GM21529 (cell line): ENCODE results near the gene LRMDA.

Experiments used
- ATAC-seq: cut with Tn5 transposase; IDR thresholded peaks from one replicate; pipeline ENCODE4 v1.9.1; 2021; ENCODE audit not compliant: unreplicated experiment

The LRMDA gene

DNA sequence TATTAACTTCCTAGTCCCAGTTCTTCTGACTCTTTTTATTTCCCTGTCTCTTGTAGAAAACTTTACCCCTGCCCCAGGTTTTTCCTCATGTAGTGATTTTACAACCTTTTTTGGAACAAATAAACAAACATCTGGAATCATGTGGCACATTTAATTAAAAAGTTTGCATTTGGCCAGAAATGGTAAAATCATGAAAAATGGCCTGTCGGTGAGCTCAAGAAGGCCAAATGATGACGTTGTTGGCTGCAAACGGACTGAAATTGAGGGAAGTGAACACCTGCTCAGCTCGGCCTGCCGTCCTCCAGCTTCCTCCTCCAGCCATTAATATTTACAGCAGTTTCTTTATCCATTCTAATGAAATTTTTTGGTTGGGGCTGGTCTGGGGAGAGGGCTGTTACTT is 902.8 kb downstream of the LRMDA start:
- no peak for ATAC-seq

DNA sequence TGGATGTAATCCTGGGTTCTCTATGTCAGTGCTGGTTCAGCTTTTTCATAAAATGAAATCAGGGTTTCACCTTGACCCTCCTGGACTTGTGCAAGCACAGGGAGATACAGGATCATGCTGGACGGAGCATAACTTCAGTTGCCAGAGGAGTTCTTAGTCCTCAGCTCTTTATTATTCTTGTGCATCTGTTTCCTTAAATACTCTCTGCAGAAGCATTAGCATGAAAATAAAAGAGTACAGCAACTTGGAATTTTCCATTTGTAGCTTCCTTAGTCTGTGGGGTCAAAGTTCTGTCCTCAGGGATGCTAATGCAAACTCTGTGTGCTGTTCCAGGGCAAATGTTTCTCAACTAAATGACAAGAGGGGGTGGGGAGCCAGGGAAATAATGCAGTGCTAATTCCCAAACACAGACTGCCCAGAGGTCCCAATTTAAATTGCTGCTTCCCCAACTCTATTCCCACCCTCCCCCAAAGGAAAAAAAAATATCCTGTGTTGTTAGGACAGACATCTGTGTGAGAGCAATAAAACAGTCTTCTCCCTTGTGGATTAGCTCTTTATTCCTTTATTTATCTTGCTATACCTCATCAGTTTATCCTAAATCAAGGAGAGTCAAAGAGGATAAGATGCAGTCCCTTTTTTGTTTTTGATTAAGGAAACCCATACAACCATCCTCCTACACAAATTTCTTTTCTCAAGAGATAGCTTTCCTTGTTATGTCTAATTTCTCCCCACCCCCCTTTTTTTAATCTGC is 905.0 kb downstream of the LRMDA start:
- no peak for ATAC-seq

DNA sequence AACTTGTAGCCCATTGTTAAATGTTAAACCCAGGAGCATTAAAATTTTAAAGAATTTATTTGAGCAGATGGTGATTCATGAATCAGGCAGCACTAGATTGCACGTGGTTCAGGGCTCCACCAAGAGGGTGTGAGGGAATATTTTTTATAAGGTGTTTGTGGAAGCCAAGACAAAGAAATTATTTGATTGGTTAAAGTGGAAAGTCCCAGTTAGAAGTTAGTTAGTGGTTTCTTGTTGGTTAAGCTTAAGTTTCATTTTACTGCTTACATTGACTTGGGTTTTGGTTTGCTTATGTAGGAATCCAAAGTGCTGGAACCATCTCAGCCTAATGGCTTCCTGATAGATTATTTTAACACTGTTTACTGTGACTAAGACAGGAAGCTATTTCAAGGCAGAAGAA is 906.2 kb downstream of the LRMDA start:
- no peak for ATAC-seq

DNA sequence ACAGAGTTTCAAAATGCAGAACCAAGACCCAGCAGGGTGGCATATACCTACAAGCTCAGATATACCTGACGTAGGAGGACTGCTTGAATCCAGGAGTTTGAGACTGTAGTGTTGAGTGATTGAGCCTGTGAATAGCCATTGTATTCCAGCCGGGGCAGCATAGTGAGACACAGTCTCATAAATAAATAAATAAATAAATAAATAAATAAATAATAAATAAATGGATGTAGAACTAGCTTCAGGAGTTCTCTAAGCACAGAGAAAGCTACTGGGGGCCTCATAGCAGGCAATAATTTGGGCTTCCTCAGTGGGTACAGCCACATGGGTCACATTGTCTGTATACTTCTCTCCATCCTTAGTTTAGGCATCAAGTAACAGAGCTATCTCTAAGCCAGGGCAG is 906.8 kb downstream of the LRMDA start:
- no peak for ATAC-seq

DNA sequence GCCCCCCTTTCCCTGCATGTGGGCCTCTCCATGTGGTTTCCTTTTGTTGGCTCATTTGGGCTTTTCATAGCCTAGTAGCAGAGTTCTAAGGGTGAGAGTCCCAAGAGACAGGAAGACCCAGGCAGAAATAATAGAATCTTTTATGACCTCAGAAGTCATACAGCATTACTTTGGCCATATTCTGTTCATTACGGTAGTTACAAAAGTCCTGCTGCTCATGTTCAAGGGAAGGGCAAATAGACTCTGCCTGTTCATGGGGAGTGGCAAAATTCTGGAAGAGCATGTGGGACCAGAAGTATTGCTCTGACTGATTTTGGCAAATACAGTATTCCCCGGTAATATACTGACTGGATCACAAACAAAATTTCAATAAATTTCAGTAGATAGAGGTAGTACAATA is 910.3 kb downstream of the LRMDA start:
- no peak for ATAC-seq

DNA sequence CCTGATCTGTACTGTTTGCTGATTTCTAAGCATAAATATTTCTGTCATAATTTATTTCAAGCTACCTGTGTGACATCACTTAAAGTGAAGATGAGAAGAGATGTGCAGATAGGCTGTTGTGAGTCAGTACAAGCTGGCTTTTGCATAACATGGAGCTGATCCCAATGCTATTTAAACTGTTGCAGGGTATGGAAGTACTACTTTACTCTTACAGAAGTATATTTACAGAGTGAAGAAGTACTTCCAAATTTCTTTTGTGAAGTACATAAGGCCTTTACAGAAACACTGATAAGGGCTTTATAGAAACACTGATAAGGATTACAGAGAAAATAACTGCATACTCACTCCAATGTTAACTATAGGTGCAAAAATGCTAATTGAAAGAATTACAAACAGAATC is 911.6 kb downstream of the LRMDA start:
- no peak for ATAC-seq

DNA sequence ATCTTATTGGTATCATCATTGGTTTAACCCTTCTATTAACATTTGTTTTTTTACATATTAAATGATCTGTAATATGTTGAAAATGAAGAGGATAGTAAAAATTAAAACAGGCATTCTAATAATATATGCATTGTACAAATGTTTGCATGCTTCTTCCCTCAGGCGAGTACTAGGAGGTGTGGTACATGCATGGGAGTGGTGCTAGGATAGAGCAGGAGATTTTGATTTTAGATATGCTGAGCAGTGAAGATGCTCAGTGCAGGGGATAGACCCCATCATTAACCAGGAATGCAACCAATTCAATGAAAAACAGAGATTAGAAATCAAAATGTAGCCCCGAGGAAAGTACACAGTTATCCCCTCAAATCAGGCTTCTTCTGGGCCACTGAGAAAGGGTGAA is 916.4 kb downstream of the LRMDA start:
- ATAC-seq: no peak

DNA sequence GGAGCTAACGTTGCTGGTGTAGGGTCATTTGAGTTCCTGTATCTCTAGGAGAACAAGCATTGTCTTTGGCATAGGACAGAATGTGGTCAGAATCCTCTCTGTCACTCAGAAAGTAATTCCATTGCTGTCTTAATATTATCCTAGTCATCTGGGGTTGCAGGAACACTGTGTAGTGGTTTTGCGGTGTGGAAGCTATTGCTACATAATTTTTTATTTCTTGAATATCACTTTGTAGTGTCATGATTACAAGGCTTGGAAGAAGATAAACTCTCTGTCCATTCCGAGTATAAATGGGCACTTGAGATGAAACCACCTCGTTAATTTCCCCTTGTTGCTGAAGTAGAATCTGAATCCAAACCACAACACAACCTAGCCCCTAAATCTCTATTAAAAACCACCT is 919.2 kb downstream of the LRMDA start:
- ATAC-seq: no peak

DNA sequence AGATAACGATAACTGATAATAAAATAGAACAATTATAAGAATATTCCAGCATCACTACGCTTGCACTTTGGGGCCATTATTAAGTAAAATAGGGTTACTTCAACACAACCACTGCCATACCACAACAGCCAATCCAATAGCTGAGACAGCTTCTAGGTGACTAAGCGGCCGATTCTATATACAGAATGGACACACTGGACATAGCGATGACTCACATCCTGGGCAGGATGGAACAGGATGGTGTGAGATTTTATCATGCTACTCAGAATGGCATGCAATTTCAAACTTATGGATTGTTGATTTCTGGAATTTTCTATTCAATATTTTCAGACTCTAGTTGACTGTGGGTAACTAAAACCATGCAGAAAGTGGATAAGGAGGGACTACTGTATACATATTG is 920.9 kb downstream of the LRMDA start:
- no peak for ATAC-seq

DNA sequence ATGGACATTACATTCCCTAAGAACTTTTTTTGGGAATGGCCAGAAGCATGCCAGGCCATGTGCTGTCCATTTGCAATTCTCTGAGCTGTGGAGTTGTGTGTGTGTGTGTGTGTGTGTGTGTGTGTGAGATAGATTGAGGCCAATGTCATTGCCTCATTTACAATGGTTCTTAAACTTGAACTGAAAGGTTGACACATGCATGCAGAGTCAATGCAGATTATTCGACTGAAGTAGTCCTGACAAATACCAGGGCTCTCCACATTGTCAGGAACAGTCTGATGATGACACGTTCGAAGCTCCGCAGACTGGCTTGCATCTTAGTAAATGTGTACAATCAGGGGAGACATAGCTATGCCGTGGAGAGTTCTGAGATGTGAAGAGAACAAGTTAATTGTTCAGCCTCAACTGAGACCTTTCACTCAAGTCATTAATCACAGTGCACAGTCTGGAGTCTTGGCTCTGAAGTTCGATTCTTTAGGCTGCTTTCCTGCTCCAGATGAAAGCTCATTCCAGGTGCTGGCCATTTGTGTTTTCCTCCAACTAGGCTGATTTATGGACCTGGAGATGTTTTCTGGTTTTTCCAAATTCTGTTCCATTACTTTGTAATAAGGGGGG is 921.9 kb downstream of the LRMDA start:
- no peak for ATAC-seq

DNA sequence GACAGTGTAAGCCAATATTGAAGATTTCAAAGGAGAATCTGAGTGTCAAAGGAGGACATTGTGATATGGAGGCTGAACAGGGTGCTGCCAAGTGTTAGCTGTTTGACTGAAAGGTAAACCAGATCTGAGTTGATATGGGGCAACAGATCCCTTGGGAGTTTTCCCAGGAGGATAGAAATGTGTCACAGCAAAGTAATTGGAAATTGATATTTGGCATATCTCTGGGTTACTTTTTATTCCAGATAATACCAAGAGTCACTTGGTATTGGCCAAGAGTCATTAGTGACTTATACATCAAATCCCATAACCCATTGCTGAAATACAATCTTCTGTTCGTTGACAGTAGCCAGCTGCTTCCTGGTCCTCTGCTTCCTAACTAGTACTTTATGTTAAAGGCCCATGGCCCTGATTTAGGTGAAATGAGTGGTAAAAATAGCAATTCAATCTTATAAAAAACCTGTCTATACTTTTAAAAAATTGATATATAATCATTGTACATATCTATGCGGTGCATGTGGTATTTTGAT is 922.9 kb downstream of the LRMDA start:
- no peak for ATAC-seq

DNA sequence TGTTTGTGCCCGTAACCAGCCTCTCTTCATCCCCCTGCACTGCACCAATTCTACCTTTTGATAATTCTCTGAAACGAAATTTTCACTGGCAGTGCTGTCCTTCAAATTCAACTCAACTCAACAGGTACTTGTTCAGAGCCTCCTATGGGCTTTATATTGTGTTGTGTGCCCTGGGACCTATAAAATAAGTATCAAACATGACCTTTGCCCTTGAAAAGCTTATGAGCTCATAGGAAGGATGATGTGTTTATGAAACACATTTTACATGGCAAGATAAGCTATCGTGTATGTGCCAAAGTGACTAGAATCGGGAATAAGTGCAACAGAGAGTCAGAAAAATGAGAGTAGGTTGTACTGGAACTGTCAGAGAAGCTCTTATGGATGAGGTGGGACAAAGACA is 923.5 kb downstream of the LRMDA start:
- no peak for ATAC-seq

DNA sequence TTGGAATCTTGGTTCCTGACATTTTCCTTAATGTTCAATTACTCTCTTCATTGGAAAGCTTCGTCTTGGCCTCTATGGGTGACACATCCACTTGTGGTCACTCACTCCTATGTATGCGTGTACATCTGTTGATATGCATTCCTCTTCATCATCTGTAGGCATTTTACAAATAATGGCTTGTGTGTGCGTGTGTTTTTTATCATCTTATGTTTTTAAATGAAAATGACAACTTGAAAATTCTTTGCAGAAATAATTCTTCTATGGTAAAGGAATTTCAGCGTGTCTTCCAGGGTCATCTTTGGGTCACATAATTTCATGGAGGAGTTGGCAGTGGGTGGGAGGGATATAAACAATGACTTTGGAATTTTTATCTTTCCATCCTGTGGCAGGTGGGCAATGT is 925.1 kb downstream of the LRMDA start:
- no peak for ATAC-seq

DNA sequence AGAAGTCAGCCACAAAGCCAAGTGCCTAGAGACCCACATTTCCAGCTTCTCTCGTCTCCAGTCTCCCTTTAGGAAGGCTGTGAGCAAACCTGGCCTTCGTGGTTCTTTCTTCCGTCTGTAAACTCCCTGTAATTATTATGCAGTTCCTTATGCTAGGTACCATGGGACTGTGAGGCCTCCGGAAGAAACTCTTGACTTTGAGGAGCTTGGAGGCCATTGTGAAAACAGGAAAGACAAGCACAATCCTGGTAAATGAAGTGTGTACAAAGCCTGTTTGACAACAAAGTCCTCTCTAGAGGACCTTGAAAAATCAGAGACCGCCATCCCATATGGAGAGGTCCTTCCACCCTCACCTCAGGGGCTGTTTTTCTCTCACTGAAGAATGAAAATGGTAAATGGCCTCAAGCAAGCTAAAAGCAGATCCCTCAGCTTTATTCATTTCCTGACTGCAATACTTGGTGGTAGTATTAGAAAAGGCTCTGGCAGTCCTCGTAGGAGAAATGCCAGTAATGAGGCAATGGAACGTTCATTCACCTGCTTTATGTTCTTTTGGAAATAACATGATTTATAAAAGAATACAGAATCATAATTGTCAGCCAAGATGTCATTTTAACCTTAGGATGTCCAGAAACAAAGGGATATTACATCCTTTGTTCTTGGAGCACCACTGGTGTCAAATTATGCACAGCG is 926.4 kb downstream of the LRMDA start:
- no peak for ATAC-seq

DNA sequence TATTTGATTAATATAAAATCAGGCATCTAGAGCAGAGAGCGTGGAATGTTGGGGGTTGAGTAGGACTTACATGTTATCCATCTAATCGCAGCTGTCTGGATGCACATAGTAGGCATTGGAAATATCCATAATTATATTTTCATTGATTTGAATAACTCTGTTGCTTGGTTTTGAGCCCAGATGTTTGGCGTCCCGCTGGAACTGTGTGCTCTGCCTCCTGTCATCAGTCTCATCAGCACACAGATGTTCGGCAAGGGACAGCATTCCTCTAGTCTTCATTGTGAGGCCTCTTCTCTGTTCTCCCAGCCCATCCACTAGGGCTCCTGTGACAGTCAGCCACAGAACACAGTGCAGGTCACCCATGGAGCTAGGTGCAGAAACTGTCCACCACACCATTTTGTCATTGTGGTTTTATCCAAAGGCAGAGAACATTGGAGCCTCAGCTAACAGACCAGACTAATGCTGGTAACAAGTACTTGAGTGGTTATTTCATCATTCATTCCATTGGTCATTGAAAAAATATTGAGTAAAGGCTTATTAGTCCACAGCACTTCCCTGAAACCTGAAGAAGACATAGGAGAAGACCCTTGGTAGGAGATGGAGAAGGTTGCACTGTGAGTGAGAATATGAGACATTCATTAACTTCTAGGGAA is 927.4 kb downstream of the LRMDA start:
- ATAC-seq: no peak

DNA sequence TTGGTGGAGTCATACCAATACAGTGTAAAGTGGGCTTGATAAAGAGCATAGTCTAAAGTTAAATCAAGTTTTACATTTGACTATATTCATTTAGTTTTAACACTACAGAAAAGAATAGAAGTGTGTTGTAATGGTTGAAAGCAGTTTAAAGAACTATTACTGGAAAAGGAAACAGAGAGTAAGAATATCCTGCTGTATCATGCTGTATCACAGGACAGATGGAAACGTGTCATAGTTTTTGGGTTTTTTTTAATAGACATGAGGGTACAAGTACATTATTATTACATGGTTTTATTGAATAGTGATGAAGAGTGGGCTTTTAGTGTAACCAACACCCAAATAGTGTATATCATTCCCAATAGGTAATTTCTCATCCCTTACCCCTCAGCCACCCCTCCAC is 944.3 kb downstream of the LRMDA start:
- ATAC-seq: no peak

DNA sequence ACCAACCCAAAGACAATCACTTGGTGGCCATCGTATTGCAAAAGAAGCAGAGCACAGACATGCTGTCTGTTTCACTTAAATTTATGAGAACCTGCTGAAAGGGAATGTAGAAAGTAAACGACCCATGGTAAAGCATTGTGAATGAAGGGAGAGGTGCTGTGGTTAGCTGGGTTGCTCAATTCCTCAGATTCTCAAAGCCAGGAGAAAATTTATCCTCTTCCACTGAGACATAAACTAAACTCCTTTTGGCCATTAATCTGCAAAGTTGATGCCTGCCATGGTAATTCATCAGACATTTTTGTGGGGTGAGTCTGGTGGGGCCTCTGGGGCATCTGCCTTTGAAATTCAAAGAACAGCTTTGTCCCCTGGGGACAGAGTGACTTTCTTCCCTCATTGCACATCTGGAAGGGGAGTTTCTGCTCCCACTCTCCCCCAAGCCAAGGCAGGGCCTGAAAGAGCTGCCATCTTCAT is 951.0 kb downstream of the LRMDA start:
- ATAC-seq: no peak

DNA sequence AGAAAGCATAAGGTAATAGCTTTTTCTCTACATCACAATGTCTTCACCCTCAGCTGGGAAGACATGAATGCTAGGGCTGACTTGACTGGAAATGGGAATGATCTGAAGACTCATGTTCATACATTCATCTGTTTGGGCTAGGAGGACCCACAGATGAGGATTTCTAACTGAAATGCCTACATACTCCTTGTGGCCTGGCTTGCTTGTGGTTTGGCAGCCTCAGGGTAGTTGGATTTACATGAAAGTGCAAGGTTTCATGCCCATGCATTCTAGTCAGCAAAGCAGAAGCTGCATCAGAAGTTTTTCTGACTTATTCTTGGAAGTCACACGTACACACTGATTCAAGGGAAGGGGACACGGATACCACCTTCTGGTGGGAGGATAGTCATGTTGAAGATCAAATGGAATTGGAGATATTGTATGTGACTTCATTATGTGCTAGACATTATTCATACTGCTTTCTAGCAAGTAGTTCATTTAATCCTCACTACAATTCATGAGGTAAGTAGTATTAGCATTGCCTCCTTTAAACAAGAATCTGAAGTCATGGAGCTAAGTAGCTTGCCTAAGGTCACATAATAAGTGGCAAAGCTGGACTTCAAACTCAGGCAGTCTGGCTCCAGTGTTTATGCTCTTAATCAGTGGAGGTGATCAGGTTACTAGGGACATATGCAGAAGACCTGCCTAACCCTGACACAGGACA is 957.0 kb downstream of the LRMDA start:
- ATAC-seq: no peak

DNA sequence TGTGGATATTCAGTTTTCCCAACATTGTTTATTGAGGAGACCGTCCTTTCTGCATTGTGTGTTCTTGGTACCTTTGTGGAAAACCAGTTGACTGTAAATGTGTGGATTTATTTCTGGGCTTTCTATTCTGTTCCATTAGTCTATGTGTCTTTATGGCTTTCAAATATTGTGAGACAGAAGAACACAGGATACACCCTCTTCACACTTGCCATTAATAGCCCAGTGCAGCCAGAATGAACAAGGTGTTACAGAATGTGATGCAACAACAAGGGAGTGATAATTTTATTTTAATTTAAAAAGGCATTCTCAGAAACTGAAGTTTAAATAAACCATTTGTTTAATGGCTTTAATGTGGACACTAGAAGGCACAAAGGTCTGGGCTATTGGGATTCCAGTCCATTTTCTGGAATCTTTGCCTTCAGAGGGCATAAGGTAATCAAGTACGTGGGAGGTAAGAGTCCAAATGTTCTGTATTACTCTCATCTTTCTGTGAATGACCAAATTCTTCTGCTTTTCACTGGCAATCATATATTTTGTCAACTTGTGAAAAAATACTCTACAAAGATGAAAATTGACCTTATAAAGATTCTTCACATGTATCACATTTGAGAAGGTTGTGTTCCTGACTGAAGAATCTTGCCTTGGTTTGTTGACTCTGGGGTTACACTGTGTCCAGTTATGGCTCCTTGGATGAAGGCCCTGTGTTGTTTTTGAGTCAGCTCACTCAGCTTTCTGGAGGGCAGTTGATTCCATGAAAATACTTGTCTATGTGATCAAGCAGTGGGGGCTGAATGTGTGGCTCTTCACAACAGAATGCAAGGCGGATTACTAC is 962.7 kb downstream of the LRMDA start:
- no peak for ATAC-seq

DNA sequence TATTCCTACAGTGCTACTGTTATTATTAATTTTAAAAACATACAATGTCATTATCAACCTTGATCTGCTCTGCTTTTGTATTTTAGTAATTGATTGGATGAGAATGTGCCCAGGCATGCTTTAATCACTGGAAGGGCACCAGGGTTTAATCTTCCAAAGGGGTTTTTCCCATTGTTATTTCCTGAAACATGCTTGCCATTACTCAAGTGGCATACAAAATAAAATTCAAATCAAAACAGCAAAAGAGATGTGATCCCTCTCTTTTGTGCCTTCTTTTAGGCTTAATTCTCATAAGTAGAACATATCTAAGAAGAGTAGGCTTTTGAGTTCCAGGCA is 963.3 kb downstream of the LRMDA start:
- no peak for ATAC-seq
